Activated CD8-positive, alpha-beta memory T cell treated with anti-CD3 and anti-CD28 coated beads for 36 hours (primary cell): Measurements from ENCODE around the gene PSMD6. TPM values are rescaled to one million over a fixed set of nuclear protein-coding genes. Genes with fewer than 3 reads are reported as not detected.

Source experiments
- CTCF ChIA-PET: fragments of 350-600 bp; sonication (Branson Sonifier 250); formaldehyde crosslinking; loops from one replicate; lab custom pipeline; 2021; ENCODE audit warnings: antibody characterized with exemption; lab: Charles Lee
- POLR2A ChIA-PET: fragments of 350-600 bp; sonication (Branson Sonifier 250); formaldehyde crosslinking; loops from one replicate; lab custom pipeline; 2021; ENCODE audit warnings: antibody characterized with exemption; lab: Charles Lee
- total RNA-seq, 2 experiments: library from RNA; stranded (reverse); gene quantifications; one replicate each; pipeline ENCODE4 v1.2.3, GENCODE V29; 2021

PSMD6 gene
- total RNA-seq, 2 experiments from 2014 or later = 126 to 129 TPM

DNA sequence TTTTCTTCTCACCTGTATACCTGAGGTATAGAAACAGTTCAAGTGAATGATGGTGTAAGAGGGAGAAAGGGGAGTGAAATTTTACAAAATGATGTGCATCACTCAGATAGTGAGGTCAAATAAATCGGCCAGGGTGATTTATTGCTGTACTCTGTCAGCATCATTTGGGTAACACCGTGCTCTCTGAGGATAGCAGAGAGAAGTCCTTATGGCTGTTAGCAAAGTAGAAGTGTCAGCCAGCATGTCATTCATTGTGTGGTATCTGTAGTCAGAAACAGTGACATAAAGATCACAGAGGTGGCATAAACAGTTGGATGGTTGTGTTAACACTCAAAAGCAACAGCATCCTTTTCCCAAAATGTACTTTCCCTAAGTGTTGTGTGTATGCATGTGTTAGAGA, 53.4 kb downstream of the PSMD6 start:
- CTCF ChIA-PET = interaction anchor here (3.8 kb wide), 1 partner anchor 9 kb away, joined by 18 read pairs; no protein-coding TSS in a partner anchor
- POLR2A ChIA-PET = no interaction called here

DNA sequence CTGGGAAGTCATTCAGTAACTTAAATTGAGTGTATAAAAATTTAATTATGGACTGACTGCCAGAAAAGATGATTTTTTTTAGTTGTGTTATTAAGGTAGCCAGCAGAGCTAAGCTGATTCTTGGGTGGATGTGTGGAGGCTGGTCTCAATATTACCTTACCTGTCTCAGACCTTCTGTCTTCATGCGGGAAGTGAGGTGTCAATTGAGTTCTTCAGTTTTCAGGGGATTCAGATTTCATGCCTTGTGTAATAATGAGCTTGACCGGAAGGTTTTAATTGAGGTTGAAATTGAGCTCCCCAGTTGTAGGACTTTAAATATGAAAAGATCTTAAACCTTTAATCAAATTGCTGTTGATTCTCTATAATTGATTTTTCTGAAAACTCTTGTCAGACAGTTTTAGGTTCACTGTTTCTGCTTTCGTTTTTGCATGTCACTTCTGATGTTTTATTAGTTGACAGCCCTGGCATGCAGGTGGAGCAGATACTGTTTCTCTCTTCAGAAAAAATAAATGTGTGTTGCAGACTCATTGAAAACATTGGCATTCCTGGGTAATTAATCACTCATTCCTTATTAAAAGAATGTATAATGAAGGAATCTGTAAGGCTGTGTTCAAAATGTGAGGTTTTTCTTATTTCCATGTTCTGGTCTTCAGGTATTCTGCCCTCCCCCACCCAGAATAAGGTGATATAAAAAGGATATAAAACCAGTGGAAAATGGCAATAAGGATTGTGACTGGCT, 54.5 kb downstream of the PSMD6 start:
- CTCF ChIA-PET = interaction anchor here (1.3 to 3.8 kb wide), 2 partner anchors 10 to 11 kb away, joined by 3 to 18 read pairs; no protein-coding TSS in a partner anchor
- POLR2A ChIA-PET = interaction anchor here (1.1 kb wide), 1 partner anchor 10 kb away, joined by 5 read pairs; no protein-coding TSS in a partner anchor

DNA sequence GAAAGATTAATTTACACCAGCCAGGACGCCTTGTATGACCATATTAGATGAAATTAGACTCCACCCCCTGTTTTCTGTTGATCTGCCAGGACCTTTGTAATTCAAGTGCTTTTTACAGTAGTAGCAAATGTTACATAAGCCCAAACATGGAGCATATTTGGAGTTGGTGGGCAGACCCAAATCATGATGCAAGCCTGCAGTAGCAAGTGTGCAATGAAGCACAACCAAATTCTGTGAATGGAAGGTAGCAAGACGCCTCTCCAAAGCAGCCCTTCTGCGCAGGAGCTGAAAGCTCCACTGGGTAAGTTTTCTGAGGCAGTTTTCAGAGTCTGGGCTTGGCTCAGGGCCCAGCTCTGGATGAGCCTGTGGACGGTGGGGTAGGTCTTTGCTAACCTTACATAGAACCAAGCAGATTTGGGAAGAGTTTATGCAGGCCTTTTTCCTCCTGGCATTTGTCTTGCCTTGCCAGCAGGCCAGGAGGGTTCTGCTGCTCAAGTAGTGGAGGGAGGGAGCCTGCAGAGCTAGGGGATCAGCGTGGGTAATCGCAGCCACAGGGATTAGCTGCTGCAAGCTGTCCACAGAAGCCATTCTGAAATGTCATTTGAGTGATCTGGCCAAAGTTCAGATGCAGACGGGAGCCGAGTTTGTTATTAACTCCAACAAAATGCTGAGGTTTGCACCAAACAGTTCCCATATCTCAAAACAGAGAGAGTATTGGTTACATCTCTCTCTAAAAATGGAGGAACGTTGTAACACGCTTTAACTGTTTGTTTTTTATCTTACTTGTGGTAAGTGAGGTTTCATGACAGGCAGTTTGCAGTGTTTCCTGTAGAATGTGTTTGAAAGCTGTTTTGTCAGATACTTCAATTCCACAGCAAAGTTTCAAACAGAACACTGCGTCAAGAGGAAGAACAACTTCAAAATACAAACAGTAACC, 55.4 kb downstream of the PSMD6 start:
- CTCF ChIA-PET = interaction anchor here (1.1 to 3.8 kb wide), 3 partner anchors 9 to 11 kb away, joined by 3 to 18 read pairs (median 4); no protein-coding TSS in a partner anchor
- POLR2A ChIA-PET = interaction anchor here (0.6 to 1.1 kb wide), 2 partner anchors 11 kb away, joined by 3 to 5 read pairs; no protein-coding TSS in a partner anchor

DNA sequence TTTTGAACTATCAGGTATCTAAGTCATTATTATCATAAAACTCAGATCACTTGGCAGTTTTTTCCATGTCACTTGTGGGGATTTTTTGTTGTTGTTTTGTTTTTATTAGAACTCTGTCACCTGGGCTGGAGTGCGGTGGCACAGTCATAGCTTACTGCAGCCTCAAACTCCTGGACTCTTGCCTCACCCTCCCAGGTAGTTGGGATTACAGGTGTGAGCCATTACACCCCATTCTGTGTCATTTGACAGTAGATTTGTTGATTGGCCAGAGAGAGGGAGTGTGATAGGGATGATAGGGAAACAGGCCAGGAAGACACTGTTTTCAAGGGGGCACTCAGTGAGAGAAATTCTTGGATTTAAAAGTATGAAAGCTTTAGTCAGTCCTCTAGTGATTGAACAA, 56.4 kb downstream of the PSMD6 start:
- POLR2A ChIA-PET = no interaction called here

DNA sequence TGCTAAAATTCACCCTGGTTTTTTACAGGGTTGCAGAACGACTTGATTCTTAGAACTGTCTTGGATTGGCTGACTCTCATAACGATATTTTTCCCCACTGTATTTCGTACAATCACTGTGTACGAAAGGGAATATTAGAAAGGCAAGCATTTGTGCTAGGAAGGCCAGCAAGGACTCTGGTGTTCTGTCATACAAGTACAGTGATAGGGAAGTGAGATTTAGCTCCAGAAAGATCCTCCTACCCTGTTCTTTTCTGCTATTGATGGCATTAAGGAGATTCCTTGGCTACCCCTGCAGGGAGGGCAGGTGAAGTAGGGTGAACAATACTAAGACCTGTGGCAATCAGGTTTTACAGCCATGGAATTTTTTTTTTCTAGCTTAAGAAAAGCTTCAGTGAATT, 57.3 kb downstream of the PSMD6 start:
- ChIA-PET CTCF (interaction anchor here (1.1 to 1.6 kb wide), 2 partner anchors 10 to 27 kb away, joined by 4 to 8 read pairs; no protein-coding TSS in a partner anchor), POLR2A (no interaction called here)

More for the DNA sequence above, 56.4 kb downstream of the PSMD6 start:
- CTCF ChIA-PET = interaction anchor here (1.1 to 3.8 kb wide), 2 partner anchors 10 to 12 kb away, joined by 4 to 18 read pairs; no protein-coding TSS in a partner anchor

DNA sequence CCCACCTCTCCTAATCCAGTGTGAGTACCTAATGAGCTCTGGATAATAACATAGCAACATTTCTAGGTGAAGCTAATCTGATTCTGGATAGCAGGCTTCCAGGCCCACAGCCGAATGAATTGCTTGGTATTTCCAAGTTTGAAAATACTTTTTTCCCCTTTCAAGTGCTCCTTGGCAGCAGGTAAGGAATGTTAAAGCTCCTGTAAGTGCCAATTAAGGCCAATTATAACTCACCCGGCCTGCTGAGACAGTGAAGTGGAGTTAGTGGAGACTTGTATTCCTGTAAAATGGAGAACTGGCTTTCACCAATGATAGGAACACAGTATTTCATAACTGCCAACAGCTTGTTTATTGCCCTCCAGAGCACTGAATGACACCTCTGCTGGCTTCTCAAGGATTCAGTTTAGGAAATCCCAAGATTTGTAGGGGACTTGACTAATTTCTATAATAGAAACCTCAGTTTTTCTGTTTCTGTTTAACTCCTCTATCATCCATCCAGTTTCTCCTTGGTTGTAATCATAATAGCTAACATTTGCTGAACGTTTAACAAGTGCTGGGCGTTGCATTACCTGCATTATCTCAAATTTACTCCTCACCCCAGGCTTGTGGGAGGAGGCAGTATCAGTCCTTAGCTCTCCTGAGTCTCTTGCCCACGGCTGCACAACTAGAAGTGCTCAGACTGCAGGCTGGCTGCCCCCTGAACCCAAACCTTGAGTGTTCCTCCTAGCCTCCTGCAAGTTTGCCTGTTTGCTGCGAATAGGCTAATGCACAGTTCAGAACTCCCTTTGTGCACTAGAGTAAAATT, 58.4 kb downstream of the PSMD6 start:
- POLR2A ChIA-PET = interaction anchor here (0.5 kb wide), 1 partner anchor 58 kb away, joined by 3 read pairs; no protein-coding TSS in a partner anchor
- CTCF ChIA-PET = interaction anchor here (1.0 to 1.6 kb wide), 4 partner anchors 11 to 58 kb away, joined by 3 to 8 read pairs (median 5); partner anchors contain the start of gene PSMD6

DNA sequence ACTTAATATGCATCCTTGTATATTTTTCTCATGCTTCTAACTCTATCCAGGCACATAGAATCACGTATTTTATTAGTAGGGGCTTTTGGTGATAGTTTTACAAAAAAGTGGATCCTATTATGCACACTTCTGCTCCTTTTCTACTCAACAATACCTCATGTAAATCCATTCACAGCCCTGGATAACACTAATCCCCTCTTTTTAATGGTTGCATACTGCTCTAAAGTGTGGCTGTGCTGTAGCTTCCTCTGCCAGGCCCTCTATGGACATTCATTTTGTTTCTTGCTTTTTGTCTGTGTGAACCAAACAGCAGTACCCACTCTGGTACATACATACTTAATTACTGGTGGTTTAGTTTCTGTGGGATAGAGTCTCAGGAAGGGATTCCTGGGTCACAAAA, 59.8 kb downstream of the PSMD6 start:
- CTCF ChIA-PET = interaction anchor here (0.6 to 2.1 kb wide), 2 partner anchors 28 to 30 kb away, joined by 3 to 6 read pairs; no protein-coding TSS in a partner anchor
- POLR2A ChIA-PET = no interaction called here

DNA sequence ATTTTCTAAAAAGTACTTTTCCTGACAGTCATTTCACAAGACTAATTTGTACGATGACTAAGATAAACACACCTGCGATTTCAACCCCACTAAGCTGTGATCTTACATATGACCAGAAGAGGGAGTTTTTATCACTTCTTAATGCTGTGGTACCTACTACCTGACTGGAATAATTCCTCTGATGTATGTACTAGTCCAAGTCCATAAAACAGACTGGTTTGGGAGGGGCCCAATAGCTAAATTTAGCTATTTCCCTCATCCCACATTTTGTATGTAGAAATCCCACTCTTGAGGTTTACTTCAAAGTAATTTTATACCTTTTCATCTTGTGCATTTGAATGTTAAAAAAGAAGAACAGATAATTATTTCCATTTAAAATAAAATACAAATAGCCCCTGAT, 61.4 kb downstream of the PSMD6 start:
- ChIA-PET POLR2A (interaction anchor here (0.6 to 1.1 kb wide), 2 partner anchors 31 to 44 kb away, joined by 4 to 7 read pairs; no protein-coding TSS in a partner anchor), CTCF (interaction anchor here (0.6 to 2.1 kb wide), 10 partner anchors 11 to 46 kb away, joined by 3 to 9 read pairs (median 4); no protein-coding TSS in a partner anchor)

Other genes with a start within 250 kb of the PSMD6 start
- gene C3orf49, start 204.2 kb downstream of the PSMD6 start, total RNA-seq = not detected
- 10 to 100 TPM; 82.5 to 86.7 TPM for gene THOC7, start 159.7 kb downstream of the PSMD6 start, total RNA-seq
- 10 to 100 TPM; 21.0 to 23.2 TPM for gene ATXN7, start 159.6 kb downstream of the PSMD6 start, total RNA-seq
- gene SCAANT1, start 111.1 kb downstream of the PSMD6 start, total RNA-seq = not detected
- gene PRICKLE2, start 202.0 kb upstream of the PSMD6 start, total RNA-seq = not detected